Measurements from ENCODE around the gene ADSL.

GRCh38 chr22:40405178-40406062 is 59.1 kb downstream of the ADSL start:
- TF ChIP-seq POLR2A (IDR thresholded peaks at IDR 0.05) (no peak), CTCF (IDR thresholded peaks at IDR 0.05) (no peak), EP300 (IDR thresholded peaks at IDR 0.05) (no peak)

All from tibial nerve (tissue), 4 donors.